Glutamatergic neuron (in vitro differentiated cells): ENCODE measurements around the gene CD47. TPM values are rescaled to one million over a fixed set of nuclear protein-coding genes. Genes with fewer than 3 reads are reported as not detected.

Experiments used
- DNase-seq: peaks from one replicate; pipeline ENCODE4 v3.0.0; 2022
- H3K27ac Mint-ChIP-seq: one replicate; pipeline ENCODE4 v1.8.0; 2020; ENCODE audit warnings: mild to moderate bottlenecking, mixed read lengths, inconsistent platforms; ENCODE audit not compliant: unreplicated experiment
- H3K27me3 Mint-ChIP-seq: one replicate; pipeline ENCODE4 v1.8.0; 2020; ENCODE audit warnings: mild to moderate bottlenecking, moderate library complexity, mixed read lengths, inconsistent platforms; ENCODE audit not compliant: unreplicated experiment
- H3K36me3 Mint-ChIP-seq: one replicate; pipeline ENCODE4 v1.8.0; 2020; ENCODE audit warnings: mild to moderate bottlenecking, mixed read lengths, inconsistent platforms; ENCODE audit not compliant: unreplicated experiment
- H3K4me1 Mint-ChIP-seq: one replicate; pipeline ENCODE4 v1.8.0; 2020; ENCODE audit warnings: mild to moderate bottlenecking, low read depth, mixed read lengths, inconsistent platforms; ENCODE audit not compliant: unreplicated experiment
- H3K4me3 Mint-ChIP-seq: one replicate; pipeline ENCODE4 v1.8.0; 2020; ENCODE audit warnings: mild to moderate bottlenecking, mixed read lengths, inconsistent platforms; ENCODE audit not compliant: unreplicated experiment
- H3K9me3 Mint-ChIP-seq: one replicate; pipeline ENCODE4 v1.8.0; 2020; ENCODE audit warnings: mild to moderate bottlenecking, moderate library complexity, mixed read lengths, inconsistent platforms; ENCODE audit not compliant: unreplicated experiment
- total RNA-seq: library from RNA; stranded (reverse); fragmentation: NEBNext Ultra II Directional; extraction: Animal tissue kit (Norgen Biotek cat#: 25700); gene quantifications from one replicate; pipeline ENCODE4 v1.2.1, GENCODE V29; 2021; ENCODE audit not compliant: unreplicated experiment
- TF ChIP-seq, protein P1 (sequence below): fragments of 200-600 bp; sonication (generic); IDR thresholded peaks from one replicate; pipeline ENCODE4 v1.5.0; 2021; ENCODE audit not compliant: partially characterized antibody, unreplicated experiment

The CD47 gene
- total RNA-seq, 1 donor from 2014 or later = 507 TPM

DNA sequence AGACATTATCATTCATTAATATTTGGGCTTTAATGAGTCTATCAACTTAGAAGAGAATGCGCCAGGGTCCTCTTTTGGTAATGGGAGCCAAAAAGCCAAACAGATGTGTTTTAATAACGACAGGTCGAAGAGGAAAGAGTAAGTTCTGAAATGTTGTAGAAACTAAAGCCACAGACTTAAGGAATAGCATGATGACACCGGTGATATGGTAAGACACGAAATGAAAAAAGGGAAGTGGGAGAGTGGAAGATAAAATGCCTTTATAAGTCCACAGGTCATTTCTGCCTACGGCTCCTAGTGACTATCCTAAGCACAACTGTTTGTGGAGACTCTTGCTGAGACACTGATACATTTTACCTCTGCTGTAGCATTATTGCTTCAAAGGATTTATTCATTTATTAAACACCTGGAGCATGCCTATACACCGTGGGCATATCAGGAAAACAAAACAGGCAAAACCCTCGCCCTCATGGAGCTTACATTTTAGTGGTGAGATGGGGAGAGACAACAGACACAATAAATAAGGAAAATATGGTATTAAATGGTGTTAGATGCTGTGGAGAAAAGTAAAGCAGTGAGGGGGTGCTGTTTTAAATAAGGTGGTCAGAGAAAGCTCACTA is 11.7 kb upstream of the CD47 start:
- TF ChIP-seq, protein P1, sequence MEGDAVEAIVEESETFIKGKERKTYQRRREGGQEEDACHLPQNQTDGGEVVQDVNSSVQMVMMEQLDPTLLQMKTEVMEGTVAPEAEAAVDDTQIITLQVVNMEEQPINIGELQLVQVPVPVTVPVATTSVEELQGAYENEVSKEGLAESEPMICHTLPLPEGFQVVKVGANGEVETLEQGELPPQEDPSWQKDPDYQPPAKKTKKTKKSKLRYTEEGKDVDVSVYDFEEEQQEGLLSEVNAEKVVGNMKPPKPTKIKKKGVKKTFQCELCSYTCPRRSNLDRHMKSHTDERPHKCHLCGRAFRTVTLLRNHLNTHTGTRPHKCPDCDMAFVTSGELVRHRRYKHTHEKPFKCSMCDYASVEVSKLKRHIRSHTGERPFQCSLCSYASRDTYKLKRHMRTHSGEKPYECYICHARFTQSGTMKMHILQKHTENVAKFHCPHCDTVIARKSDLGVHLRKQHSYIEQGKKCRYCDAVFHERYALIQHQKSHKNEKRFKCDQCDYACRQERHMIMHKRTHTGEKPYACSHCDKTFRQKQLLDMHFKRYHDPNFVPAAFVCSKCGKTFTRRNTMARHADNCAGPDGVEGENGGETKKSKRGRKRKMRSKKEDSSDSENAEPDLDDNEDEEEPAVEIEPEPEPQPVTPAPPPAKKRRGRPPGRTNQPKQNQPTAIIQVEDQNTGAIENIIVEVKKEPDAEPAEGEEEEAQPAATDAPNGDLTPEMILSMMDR = no peak
- Mint-ChIP-seq H3K9me3 (peaks cover 8% of the 10 kb centered on the region), H3K27me3 (peaks cover 2% of the 10 kb centered on the region), H3K4me3 (no peak overlapping the region), H3K4me1 (peaks cover 51% of the 10 kb centered on the region), H3K36me3 (no peaks in the 10 kb centered on the region), H3K27ac (peak overlapping the region; percentile 92)
- no peak for DNase-seq

DNA sequence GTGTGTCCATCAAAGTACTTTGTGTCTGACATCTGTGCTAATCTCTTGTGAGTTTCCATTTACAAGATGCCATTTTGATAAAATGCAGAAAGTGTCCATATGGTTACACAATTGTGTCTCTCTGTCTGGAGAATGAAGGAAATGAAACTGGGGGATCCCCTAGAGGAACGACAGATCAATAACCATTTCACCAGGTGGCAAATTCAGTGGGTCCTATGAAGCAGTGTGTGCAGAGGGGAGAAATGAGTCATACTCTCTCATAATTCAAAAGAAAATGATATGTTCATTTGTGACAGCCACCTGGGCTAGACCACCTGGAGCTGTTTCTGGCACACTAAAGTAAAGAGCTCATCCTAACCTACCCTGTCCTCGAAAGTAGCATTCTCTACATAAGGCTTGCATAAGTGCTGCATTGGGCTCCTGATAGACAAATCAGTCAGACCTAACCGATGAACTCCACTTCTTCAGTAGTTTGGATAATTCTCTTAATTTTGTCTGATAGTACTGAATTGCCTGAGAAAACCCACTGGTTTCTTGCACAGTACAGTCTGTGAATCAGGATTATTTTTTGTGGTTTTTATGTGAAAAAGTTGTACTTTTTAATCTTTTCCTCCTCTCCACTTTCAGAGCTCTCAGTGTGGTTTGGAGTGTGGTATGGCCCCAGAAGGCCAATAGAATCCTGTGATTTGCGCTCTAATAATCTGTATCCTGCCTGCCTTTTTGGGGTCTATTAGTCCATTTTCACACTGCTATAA is 10.3 kb upstream of the CD47 start:
- Mint-ChIP-seq H3K9me3 (peaks cover 8% of the 10 kb centered on the region), H3K27ac (peak overlapping the region; percentile 92), H3K4me1 (peaks cover 59% of the 10 kb centered on the region), H3K27me3 (peaks cover 2% of the 10 kb centered on the region), H3K36me3 (no peaks in the 10 kb centered on the region), H3K4me3 (peak overlapping the region; percentile 63)
- TF ChIP-seq, protein P1 = no peak
- no peak for DNase-seq

DNA sequence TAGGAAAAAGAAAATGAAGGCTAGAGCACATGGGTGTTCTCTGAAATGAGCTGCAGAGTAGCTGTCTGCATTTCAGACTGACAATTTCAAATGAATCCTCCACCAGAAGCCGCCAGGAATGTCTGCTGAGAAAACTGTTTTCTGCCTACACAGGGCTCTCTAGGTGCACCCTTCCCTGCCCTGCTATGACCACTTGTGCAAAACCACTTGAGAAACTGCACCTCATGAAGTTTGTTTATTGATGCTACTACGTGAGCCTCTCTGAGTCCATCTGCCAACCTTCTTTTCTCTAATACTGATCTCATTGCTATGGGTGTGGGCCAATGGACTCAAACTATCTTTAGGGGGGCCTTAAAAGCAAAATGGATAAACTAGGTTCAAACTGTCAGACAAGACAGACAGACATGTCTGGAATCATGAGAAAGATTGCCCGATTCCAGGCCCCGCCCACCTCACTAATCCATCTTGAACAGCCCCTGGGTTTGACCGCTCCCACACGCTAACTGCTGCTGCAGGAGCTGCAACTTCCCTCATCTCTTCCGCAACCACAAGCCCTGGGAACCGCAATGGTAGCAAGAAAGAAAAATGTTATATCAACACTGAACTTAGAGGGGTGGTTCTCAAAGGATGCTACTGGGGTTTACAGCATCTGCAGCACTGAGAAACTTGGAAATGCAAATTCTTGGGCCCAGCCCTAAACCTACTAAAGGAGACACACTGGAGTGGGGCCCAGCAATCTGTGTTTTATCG is 9.0 kb upstream of the CD47 start:
- H3K36me3 Mint-ChIP-seq = no peaks in the 10 kb centered on the region
- peaks cover 6% of the 10 kb centered on the region for H3K9me3 Mint-ChIP-seq
- TF ChIP-seq, protein P1 = no peak
- H3K4me3 Mint-ChIP-seq = no peak overlapping the region
- peaks cover 54% of the 10 kb centered on the region for H3K4me1 Mint-ChIP-seq
- H3K27ac Mint-ChIP-seq = peak overlapping the region; percentile 92
- DNase-seq = no peak
- H3K27me3 Mint-ChIP-seq = peaks cover 2% of the 10 kb centered on the region

DNA sequence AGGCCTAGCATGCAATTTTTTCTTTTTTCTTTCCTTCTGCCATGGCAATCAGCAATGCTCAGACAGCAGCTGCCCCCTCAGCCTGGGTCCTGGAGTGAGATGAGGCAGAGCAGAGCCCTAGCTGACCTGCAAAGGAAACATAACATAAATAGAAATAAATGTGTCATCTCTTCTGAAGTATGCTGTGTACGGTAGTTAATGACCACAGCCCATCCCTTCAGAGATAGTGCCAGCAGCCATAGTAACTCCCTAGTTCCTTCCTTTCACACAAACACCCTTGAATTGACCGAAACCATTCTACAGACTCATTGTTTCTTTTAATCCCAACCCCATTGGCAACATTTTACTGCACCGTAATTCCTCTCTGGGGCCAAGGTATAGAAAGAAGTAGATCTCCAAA is 8.4 kb upstream of the CD47 start:
- TF ChIP-seq, protein P1 = no peak
- Mint-ChIP-seq H3K9me3 (peaks cover 6% of the 10 kb centered on the region), H3K27ac (peak overlapping the region; percentile 92), H3K36me3 (no peaks in the 10 kb centered on the region), H3K4me1 (peaks cover 53% of the 10 kb centered on the region), H3K27me3 (peaks cover 2% of the 10 kb centered on the region), H3K4me3 (no peak overlapping the region)
- no peak for DNase-seq
